ENCODE results near the gene WASF2.
A peak's percentile ranks its signal among the peaks of the same experiment; 100 is the strongest.
"Not testable (repeated sequence)": the region's sequence is repeated elsewhere in the genome, so short reads cannot be mapped to it uniquely, and the experiment has no call there.

WASF2 gene

GRCh38 chr1:27464926-27465647, 24.9 kb downstream of the WASF2 start:
- Histone ChIP-seq H3K9ac (ENCODE audit: low read depth, low read length) (no peak overlapping the region), H3K4me3 (ENCODE audit: low read depth in 1 of 2, low read length in 2 of 2) (no peak overlapping the region), H3K9me3 (ENCODE audit: insufficient read depth, low read length, severe bottlenecking) (no peaks in the 10 kb centered on the region), H3K4me1 (ENCODE audit: insufficient read depth, low read length) (no peaks in the 10 kb centered on the region), H2AFZ (ENCODE audit: low read depth, low read length) (no peak overlapping the region), H3K36me3 (ENCODE audit: insufficient read depth, low read length) (peaks cover 11% of the 10 kb centered on the region), H3K27ac (ENCODE audit: low read length) (no peak overlapping the region), H4K20me1 (ENCODE audit: insufficient read depth, low read length) (peaks cover 29% of the 10 kb centered on the region; the same call in 1 of the 2 replicates), H3K4me2 (ENCODE audit: insufficient read depth, low read length) (no peak overlapping the region), H3K79me2 (ENCODE audit: insufficient read depth, low read length) (peaks cover 98% of the 10 kb centered on the region), H3K27me3 (ENCODE audit: insufficient read depth, low read length, poor library complexity) (no peaks in the 10 kb centered on the region)
- ATAC-seq (ENCODE audit: insufficient read depth, low read depth) (no peak), DNase-seq (no peak)
- no peak for TF ChIP-seq EZH2 (IDR thresholded peaks at IDR 0.05; ENCODE audit: borderline replicate concordance, low read depth, low read length, severe bottlenecking)
- TF ChIP-seq CTCF (IDR thresholded peaks at IDR 0.05; ENCODE audit: borderline replicate concordance, extremely low read depth, low read length, poor library complexity, severe bottlenecking) = no peak

GRCh38 chr1:27463916-27464315, 26.1 kb downstream of the WASF2 start:
- not testable (repeated sequence) for DNase-seq; H3K4me1 ChIP-seq (ENCODE audit: insufficient read depth, low read length); H3K4me2 ChIP-seq (ENCODE audit: insufficient read depth, low read length); H3K9ac ChIP-seq (ENCODE audit: low read depth, low read length); H3K9me3 ChIP-seq (ENCODE audit: insufficient read depth, low read length, severe bottlenecking); H2AFZ ChIP-seq (ENCODE audit: low read depth, low read length); H3K4me3 ChIP-seq (ENCODE audit: low read depth in 1 of 2, low read length in 2 of 2); ATAC-seq (ENCODE audit: insufficient read depth, low read depth); H3K27ac ChIP-seq (ENCODE audit: low read length); H3K27me3 ChIP-seq (ENCODE audit: insufficient read depth, low read length, poor library complexity)
- H3K79me2 ChIP-seq (ENCODE audit: insufficient read depth, low read length) = peaks cover 98% of the 10 kb centered on the region
- H4K20me1 ChIP-seq (ENCODE audit: insufficient read depth, low read length) = peaks cover 24% of the 10 kb centered on the region; the same call in 1 of the 2 replicates
- peaks cover 11% of the 10 kb centered on the region for H3K36me3 ChIP-seq (ENCODE audit: insufficient read depth, low read length)

- not testable (repeated sequence) for DNase-seq; H3K27me3 ChIP-seq (ENCODE audit: insufficient read depth, low read length, poor library complexity); H3K4me3 ChIP-seq (ENCODE audit: low read depth in 1 of 2, low read length in 2 of 2); H3K27ac ChIP-seq (ENCODE audit: low read length); H3K9me3 ChIP-seq (ENCODE audit: insufficient read depth, low read length, severe bottlenecking); H3K4me2 ChIP-seq (ENCODE audit: insufficient read depth, low read length); H3K4me1 ChIP-seq (ENCODE audit: insufficient read depth, low read length); ATAC-seq (ENCODE audit: insufficient read depth, low read depth); H3K36me3 ChIP-seq (ENCODE audit: insufficient read depth, low read length); H2AFZ ChIP-seq (ENCODE audit: low read depth, low read length); H3K9ac ChIP-seq (ENCODE audit: low read depth, low read length)
- Histone ChIP-seq H4K20me1 (ENCODE audit: insufficient read depth, low read length) (peaks cover 14% of the 10 kb centered on the region; the same call in 1 of the 2 replicates), H3K79me2 (ENCODE audit: insufficient read depth, low read length) (peaks cover 96% of the 10 kb centered on the region)
Measured at GRCh38 chr1:27458521-27458920, 31.4 kb downstream of the WASF2 start.

- Histone ChIP-seq H3K4me3 (ENCODE audit: low read depth in 1 of 2, low read length in 2 of 2) (no peak overlapping the region), H4K20me1 (ENCODE audit: insufficient read depth, low read length) (peaks cover 13% of the 10 kb centered on the region; the same call in 1 of the 2 replicates), H2AFZ (ENCODE audit: low read depth, low read length) (no peak overlapping the region), H3K79me2 (ENCODE audit: insufficient read depth, low read length) (peaks cover 96% of the 10 kb centered on the region), H3K27me3 (ENCODE audit: insufficient read depth, low read length, poor library complexity) (no peaks in the 10 kb centered on the region), H3K4me1 (ENCODE audit: insufficient read depth, low read length) (no peaks in the 10 kb centered on the region), H3K9me3 (ENCODE audit: insufficient read depth, low read length, severe bottlenecking) (no peaks in the 10 kb centered on the region), H3K36me3 (ENCODE audit: insufficient read depth, low read length) (no peaks in the 10 kb centered on the region), H3K27ac (ENCODE audit: low read length) (no peak overlapping the region), H3K9ac (ENCODE audit: low read depth, low read length) (no peak overlapping the region), H3K4me2 (ENCODE audit: insufficient read depth, low read length) (no peak overlapping the region)
- no peak for DNase-seq
- TF ChIP-seq CTCF (IDR thresholded peaks at IDR 0.05; ENCODE audit: borderline replicate concordance, extremely low read depth, low read length, poor library complexity, severe bottlenecking) (no peak), EZH2 (IDR thresholded peaks at IDR 0.05; ENCODE audit: borderline replicate concordance, low read depth, low read length, severe bottlenecking) (no peak)
- peak; percentile 39; the same call in 1 of the 3 replicates for ATAC-seq (ENCODE audit: insufficient read depth, low read depth)
Measured at GRCh38 chr1:27455139-27455811, 34.7 kb downstream of the WASF2 start.

Data from DND-41 (cell line).